Suprapubic skin (tissue), 4 donors: Measurements from ENCODE around the gene XYLT1.

ENCODE experiments used
- CTCF ChIP-seq, 2 donors: fragments of 200-600 bp in 1 of 2; fragments of 450-650 bp in 1 of 2; sonication (generic) in 1 of 2; IDR thresholded peaks; one replicate each; pipeline ENCODE4 v1.5.1; 2016 to 2019; ENCODE audit warnings: antibody characterized with exemption in 2 of 2, mild to moderate bottlenecking in 1 of 2, moderate library complexity in 1 of 2
- EP300 ChIP-seq: sonication (generic); formaldehyde crosslinking; IDR thresholded peaks from one replicate; pipeline ENCODE4 v1.6.1; 2017; ENCODE audit warnings: antibody characterized with exemption
- POLR2AphosphoS5 ChIP-seq, 3 donors: sonication (generic); formaldehyde crosslinking; IDR thresholded peaks; one replicate each; pipeline ENCODE4 v1.6.1; 2017; ENCODE audit warnings: antibody characterized with exemption in 3 of 3

- TF ChIP-seq CTCF (IDR thresholded peaks at IDR 0.05) (no peak), POLR2AphosphoS5 (IDR thresholded peaks at IDR 0.05) (no peak), EP300 (no peak)
These were observed 315.3 kb downstream of the XYLT1 start for GRCh38 chr16:17155485-17155884.
